ENCODE data around the gene APPBP2. TPM values are rescaled to one million over a fixed set of nuclear protein-coding genes. Genes with fewer than 3 reads are reported as not detected.

The APPBP2 gene
- polyA plus RNA-seq, 1 of the 3 experiments (the other 2 are of a cell fraction) = 7.6 TPM

GRCh38 chr17:60445144-60445543, 80.9 kb downstream of the APPBP2 start:
- CTCF ChIA-PET = interaction anchor here (0.6 to 1.9 kb wide), 6 partner anchors 9 to 302 kb away, joined by 3 to 10 read pairs (median 4); no protein-coding TSS in a partner anchor
- DNase-seq = no peak
- Histone ChIP-seq H3K4me1 (ENCODE audit: control insufficient read depth in 1 of 2, insufficient read depth in 2 of 2, low read depth in 1 of 2, low read length in 1 of 2) (peaks cover 7 to 23% of the 10 kb centered on the region in 2 experiments; a peak in 3 of 4 replicates), H4K20me1 (ENCODE audit: insufficient read depth) (no peaks in the 10 kb centered on the region), H3K9ac (no peak overlapping the region), H3K79me2 (ENCODE audit: insufficient read depth) (no peaks in the 10 kb centered on the region), H3K36me3 (replicated peaks in 1 of 2; ENCODE audit: control insufficient read depth in 1 of 2, insufficient read depth in 2 of 2, low read length in 1 of 2) (peaks cover 44 to 56% of the 10 kb centered on the region in 2 experiments), H3K9me2 (no peaks in the 10 kb centered on the region), H3K4me2 (no peak overlapping the region), H3K9me3 (no peaks in the 10 kb centered on the region), H3K27me3 (ENCODE audit: insufficient read depth) (no peaks in the 10 kb centered on the region), H3K4me3 (ENCODE audit: low read depth in 2 of 2, low read length in 1 of 2) (no peak overlapping the region), H3K27ac (ENCODE audit: low read depth in 2 of 2, low read length in 1 of 2) (no peak overlapping the region), H3F3A (replicated peaks; ENCODE audit: insufficient read depth) (peaks cover 12% of the 10 kb centered on the region), H2AFZ (ENCODE audit: low read depth) (no peak overlapping the region)
- TF ChIP-seq RAD21 (IDR thresholded peaks at IDR 0.05; ENCODE audit: low read length) = no peak
- no peak for TF ChIP-seq FOXJ3 (CRISPR knock-in tag; IDR thresholded peaks at IDR 0.05)
- no peak for TF ChIP-seq TCF12 (IDR thresholded peaks at IDR 0.05)
- TF ChIP-seq, protein P1, sequence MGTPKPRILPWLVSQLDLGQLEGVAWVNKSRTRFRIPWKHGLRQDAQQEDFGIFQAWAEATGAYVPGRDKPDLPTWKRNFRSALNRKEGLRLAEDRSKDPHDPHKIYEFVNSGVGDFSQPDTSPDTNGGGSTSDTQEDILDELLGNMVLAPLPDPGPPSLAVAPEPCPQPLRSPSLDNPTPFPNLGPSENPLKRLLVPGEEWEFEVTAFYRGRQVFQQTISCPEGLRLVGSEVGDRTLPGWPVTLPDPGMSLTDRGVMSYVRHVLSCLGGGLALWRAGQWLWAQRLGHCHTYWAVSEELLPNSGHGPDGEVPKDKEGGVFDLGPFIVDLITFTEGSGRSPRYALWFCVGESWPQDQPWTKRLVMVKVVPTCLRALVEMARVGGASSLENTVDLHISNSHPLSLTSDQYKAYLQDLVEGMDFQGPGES (IDR thresholded peaks at IDR 0.05; ENCODE audit: low read depth, low read length) = no peak
- TF ChIP-seq, protein P2, sequence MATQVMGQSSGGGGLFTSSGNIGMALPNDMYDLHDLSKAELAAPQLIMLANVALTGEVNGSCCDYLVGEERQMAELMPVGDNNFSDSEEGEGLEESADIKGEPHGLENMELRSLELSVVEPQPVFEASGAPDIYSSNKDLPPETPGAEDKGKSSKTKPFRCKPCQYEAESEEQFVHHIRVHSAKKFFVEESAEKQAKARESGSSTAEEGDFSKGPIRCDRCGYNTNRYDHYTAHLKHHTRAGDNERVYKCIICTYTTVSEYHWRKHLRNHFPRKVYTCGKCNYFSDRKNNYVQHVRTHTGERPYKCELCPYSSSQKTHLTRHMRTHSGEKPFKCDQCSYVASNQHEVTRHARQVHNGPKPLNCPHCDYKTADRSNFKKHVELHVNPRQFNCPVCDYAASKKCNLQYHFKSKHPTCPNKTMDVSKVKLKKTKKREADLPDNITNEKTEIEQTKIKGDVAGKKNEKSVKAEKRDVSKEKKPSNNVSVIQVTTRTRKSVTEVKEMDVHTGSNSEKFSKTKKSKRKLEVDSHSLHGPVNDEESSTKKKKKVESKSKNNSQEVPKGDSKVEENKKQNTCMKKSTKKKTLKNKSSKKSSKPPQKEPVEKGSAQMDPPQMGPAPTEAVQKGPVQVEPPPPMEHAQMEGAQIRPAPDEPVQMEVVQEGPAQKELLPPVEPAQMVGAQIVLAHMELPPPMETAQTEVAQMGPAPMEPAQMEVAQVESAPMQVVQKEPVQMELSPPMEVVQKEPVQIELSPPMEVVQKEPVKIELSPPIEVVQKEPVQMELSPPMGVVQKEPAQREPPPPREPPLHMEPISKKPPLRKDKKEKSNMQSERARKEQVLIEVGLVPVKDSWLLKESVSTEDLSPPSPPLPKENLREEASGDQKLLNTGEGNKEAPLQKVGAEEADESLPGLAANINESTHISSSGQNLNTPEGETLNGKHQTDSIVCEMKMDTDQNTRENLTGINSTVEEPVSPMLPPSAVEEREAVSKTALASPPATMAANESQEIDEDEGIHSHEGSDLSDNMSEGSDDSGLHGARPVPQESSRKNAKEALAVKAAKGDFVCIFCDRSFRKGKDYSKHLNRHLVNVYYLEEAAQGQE (IDR thresholded peaks at IDR 0.05; ENCODE audit: low read depth, low read length) = no peak
- TF ChIP-seq RXRA (IDR thresholded peaks at IDR 0.05; ENCODE audit: borderline replicate concordance, low read depth) = no peak
- TF ChIP-seq, protein P3, sequence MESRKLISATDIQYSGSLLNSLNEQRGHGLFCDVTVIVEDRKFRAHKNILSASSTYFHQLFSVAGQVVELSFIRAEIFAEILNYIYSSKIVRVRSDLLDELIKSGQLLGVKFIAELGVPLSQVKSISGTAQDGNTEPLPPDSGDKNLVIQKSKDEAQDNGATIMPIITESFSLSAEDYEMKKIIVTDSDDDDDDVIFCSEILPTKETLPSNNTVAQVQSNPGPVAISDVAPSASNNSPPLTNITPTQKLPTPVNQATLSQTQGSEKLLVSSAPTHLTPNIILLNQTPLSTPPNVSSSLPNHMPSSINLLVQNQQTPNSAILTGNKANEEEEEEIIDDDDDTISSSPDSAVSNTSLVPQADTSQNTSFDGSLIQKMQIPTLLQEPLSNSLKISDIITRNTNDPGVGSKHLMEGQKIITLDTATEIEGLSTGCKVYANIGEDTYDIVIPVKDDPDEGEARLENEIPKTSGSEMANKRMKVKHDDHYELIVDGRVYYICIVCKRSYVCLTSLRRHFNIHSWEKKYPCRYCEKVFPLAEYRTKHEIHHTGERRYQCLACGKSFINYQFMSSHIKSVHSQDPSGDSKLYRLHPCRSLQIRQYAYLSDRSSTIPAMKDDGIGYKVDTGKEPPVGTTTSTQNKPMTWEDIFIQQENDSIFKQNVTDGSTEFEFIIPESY (IDR thresholded peaks at IDR 0.05; ENCODE audit: borderline replicate concordance, low read depth) = no peak
- no peak for TF ChIP-seq TAF1 (IDR thresholded peaks at IDR 0.05; ENCODE audit: borderline replicate concordance, low read depth, low read length)
- TF ChIP-seq, protein P4, sequence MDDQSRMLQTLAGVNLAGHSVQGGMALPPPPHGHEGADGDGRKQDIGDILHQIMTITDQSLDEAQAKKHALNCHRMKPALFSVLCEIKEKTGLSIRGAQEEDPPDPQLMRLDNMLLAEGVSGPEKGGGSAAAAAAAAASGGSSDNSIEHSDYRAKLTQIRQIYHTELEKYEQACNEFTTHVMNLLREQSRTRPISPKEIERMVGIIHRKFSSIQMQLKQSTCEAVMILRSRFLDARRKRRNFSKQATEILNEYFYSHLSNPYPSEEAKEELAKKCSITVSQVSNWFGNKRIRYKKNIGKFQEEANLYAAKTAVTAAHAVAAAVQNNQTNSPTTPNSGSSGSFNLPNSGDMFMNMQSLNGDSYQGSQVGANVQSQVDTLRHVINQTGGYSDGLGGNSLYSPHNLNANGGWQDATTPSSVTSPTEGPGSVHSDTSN (IDR thresholded peaks at IDR 0.05) = no peak
- no peak for TF ChIP-seq EZH2phosphoT487 (IDR thresholded peaks at IDR 0.05; ENCODE audit: borderline replicate concordance, low read depth)
- TF ChIP-seq SMC3 (IDR thresholded peaks at IDR 0.05; ENCODE audit: low read depth, low read length) = no peak
- POLR2A ChIA-PET = no interaction called here
